ENCODE results near the gene SMARCA1. TPM values are rescaled to one million over a fixed set of nuclear protein-coding genes. Genes with fewer than 3 reads are reported as not detected.

SMARCA1 gene
- total RNA-seq = 47.9 and 64.0 TPM in 2 replicates

DNA sequence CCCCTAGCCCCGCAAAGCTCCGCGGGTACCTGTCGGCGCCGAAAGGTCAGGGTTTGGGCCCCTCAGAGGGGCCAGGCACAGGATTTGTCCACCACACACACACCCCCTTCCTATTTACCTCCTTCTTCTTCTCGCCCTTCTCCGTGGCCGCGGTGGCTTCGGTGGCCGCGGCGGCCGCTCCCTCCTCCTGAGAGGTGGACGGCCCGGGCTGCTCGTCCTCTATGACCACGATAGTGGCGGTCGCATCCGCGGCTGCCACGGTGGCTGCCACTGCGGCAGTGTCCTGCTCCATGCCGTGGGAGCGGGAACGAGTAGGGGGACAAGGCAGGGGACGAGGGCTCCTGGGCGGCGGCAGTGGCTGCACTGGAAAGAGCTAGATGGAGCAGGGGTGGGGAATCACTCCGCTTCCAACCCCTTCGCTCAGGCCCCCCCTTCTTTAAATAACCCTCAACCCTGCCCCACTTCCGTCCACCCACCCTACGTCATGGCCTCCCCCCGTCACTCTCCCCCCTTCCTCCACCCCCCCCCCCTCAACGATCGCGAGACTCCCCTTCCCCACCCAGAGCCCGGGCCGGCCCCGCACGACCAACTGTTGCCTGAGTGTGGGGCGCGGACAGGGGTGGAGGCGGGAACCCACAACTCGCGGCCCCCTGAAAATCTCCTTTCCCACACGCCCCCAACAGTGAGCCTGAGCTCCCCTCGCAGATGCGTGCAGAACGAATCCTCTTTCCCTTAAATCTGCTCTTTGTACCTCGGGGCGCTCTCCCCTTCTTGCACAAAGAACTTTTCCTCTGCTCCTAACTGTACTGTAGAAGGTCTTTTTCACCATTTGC, at the start of gene SMARCA1:
SMARCA1 (minus strand) TSS at position 412 of the 833 bp plus-strand sequence; CDS start at position 292, 120 bp downstream.

DNA sequence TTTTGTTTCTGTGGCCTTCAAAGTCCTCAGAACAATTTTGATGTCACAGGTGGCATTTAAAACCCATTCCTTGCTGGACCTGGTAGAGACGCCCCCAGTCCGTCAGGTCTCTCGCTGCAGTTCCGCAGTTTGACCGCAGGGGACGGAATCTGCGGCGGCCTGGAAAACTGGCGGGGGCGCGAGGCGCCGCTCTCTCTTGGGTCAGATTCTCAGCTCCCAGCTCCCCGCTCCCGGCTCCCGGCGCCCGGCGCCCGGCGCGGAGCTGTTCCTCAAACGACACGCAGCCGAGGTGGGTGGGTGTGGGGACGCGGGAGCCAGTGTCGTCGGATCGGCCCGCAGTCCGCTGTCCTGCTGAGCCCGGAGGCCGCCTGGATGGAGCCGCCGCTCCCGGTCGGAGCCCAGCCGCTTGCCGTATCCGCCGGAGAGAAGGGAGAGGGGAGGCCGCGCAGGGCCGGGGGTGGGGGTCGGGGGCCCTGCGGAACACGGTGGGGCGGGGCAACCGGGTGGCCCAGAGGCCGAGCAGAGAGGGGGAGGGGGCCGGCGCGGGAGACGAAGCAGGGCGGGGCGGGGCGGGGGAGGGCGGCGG, 16.9 kb upstream of the SMARCA1 start, which contains the start of gene OCRL:
OCRL (plus strand) TSS at position 192 of the 586 bp plus-strand sequence; CDS start at position 373, 181 bp downstream.

Other genes starting within 250 kb of the SMARCA1 start
- gene OCRL, start 16.8 kb upstream of the SMARCA1 start, total RNA-seq = 20.9 and 21.7 TPM in 2 replicates
- 8.8 and 14.9 TPM in 2 replicates for gene APLN, start 131.5 kb upstream of the SMARCA1 start, total RNA-seq
- under 0.01 TPM in 1 of 2 replicates, not detected in the other for gene XPNPEP2, start 215.5 kb upstream of the SMARCA1 start, total RNA-seq

Measured in regular cardiac myocyte (primary cell).